GM21723 (cell line): ENCODE measurements around the gene THSD7B.
A peak's percentile ranks its signal among the peaks of the same experiment; 100 is the strongest.

Experiments used
- ATAC-seq: cut with Tn5 transposase; IDR thresholded peaks from one replicate; pipeline ENCODE4 v1.9.1; 2021; ENCODE audit warnings: mild to moderate bottlenecking, moderate library complexity; ENCODE audit not compliant: unreplicated experiment

Gene THSD7B

DNA sequence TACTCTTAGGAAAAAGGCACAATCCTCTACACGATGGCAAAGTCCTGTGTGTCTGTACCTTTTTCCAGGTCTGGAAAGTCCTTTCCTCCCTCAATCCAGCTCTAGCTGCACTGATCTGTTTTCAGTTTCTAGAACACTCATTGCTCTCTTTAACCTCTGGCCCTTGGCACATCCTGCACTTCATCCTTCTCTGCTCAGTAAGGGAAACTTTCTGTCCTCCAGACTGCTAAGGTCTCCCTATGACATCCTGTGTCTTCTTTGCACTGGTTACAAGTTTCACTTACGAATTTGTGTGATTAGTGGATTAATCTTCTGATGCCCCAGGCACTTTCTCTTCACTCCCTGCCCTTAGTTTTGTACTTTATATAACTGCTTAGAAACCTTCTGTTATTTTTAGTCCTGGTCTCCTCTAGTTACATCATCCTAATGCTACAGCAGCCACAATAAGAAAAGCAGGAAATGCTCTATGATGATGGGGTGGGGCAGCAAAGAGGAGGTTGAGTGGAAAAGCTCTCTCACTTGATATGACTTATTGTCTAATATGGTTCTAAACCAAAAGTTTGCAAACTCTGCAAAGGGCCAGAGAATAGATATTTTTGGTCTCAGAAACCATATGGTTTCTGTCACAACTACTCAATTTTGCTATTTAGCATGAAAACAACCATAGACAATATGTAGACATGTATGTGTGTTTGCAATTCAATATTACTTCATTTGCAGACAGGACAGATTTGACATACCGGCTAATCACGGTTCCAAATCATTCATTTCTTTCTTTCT, 568.2 kb downstream of the THSD7B start:
- no peak for ATAC-seq

DNA sequence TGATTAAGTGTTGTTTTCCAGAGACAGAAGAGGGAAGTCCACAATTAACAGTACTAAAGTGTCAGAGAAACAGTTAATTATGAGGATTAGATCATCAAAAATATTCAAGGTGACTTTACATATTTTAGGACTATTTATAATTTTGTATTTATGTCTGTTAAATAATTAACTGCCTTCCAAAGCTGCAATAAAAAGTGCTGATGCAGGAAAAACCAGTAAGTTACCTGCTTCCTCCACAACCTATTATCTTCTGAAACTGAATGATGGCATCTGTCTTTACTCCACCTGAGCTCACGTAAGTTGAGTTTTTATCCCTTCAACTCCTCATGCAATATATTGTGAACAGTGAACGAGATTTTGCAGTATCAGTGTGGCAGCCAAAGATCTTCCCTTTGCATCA, 570.7 kb downstream of the THSD7B start:
- no peak for ATAC-seq

DNA sequence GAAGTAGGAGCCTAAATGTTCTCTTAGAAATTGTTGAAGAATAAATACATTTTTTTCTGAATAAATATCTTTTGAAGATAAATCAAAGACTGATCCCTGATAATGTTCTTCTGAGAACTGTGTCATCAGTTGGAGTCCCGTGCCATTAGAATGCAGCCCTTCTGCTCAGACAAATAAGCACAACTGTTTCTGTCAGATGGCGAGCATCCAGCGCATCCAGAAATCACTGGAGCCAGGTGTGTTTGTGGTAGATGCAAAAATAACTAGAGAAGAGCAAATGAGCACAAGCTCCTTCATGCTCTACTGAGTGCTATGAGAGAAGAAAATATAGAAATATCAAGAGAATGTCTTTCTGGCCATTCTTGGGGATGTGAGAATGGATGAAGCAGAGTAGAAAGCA, 573.7 kb downstream of the THSD7B start:
- ATAC-seq, result no peak

DNA sequence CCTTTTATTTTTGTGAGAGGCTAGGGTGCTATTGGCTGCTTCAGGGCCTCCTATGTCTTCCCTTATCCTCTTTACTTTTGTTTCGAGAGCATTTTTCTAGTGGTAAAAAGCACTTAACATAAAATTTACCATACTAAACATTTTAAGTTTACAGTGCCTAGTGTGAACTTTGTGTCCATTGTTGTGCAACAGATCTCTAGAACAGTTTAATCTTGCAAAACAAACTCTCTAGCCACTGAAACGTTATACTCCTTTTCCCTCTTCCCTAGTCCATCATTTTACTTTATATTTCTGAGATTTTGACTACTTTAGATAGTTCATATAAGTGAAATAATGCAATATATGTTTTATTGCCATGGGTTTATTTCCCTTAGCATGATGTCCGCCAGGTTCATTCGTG, 580.6 kb downstream of the THSD7B start:
- no peak for ATAC-seq

DNA sequence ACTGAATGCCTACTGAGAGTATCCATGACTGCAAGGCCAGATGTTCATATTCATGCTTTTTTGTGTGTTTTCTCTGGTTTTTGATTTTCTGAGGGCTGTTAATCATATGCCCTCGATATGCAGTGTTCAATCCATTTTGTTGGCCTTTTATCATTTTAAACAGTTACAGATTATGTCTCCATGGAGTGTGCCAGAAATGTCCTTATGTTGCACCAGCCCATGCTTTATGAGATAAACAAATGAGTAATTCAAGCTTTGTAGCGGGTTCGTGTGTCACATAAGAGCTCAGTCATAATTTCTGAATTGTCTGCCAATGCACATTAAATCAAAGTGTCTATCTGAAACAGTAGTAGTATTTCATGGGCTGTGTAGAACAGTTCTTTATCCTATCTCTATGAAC, 583.0 kb downstream of the THSD7B start:
- ATAC-seq, result no peak

DNA sequence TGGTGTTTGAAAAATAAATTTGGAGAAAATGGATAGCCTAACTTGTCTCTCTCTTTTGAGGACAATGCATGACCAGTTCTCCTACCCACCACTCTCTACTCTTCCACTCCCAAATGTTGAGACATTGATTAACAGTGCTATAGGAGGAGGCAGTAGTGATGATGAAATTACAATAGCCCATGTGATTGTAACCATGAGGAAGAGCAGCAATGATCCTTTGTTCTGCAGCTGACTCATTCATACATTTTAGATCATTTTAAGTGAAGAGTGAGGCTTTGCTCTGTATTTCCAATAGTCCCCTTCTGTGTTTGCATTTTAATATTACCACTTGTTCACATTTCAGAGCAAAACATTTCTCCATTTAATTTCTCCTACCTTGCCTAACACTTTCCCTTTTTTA, 592.3 kb downstream of the THSD7B start:
- ATAC-seq, result no peak

DNA sequence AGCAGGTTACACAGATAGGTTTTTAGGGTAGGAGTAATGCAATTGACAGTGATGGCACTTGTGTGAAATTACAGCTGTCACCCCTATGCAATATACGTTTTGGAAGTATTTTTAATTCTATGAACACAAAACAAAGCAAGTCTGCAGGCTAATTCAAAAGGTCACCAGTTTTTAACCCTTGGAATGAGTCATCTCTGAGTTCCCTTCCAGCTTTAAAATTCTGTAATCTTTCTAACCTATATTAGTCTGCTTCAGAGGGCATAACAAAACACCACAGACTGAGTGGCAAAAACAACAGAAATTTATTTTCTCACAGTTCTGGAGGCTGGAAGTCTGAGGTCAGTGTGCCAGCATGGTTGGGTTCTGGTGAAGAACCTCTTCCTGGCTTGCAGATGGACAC, 602.0 kb downstream of the THSD7B start:
- no peak for ATAC-seq

DNA sequence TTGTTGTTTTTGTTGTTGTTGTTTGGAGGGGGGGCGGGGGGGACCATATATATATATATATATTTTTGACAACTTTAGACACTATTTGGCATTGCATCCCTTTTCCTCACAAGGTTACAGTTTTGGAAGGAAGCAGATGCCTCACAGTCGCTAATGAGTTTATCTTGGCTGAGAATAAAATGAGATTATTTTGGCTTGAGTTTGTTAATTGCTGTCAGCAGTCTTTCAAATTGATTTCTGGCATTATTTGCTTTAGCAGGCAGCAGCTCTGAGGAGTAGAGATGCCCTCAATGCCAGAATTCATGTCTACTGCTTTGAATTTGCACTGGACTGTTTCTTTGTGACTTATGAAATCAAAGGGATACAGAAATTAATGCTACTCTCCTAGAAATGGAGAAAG, 603.8 kb downstream of the THSD7B start:
- no peak for ATAC-seq

DNA sequence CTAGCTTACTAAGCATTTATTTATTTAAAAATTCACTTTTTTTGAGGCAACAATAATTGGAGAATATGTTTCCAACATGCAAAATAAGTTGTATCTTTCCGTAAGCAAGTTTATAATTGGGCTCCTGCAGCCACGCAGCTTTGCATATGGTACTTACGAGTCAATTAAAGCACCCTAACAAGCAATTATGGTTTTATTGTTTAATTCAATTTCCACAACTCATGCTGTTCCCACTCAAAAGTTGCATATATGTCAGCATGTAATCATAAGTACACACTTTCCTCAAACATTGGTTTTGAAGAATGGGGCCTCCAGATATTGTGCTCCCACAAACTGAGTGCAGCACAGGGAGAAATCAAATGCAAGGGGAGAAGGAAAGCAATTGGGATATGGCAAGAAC, 613.8 kb downstream of the THSD7B start:
- no peak for ATAC-seq

DNA sequence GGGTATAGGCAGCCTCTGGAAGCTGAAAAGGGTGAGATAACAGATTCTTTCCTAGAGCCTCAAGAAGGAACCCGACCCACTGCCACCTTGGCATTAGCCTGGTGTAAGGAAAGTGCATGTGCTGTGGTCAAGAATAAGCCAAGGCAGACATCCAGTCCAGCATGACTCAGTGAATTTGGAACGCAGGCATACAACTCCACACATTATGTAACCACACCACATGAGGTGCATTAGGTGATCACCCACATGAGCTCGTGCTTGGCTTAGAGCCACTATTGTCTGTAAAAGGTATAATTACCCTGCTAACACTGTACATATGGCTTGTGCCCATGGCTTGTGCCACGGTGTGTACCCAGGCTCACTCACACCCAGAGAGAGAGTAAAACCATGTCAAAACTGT, 615.3 kb downstream of the THSD7B start:
- no peak for ATAC-seq

DNA sequence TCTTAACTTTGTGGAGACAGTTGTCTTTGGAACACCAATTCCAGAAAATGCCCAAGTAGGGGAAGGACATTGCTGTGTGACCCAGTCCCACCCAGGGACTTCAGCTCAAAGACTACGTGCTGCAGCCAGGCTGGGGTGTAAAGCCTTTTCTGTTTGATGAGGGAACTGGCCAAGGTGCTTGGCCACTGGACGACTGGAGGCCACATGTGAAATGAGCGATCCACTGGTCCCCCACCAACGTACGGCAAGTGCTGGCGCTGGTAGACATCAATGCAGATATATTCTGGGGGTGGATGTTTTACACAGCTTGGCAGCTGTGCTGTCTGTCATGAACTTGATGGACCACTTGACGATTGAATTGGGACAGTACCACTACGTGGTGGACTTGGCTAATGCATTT, 616.4 kb downstream of the THSD7B start:
- no peak for ATAC-seq

DNA sequence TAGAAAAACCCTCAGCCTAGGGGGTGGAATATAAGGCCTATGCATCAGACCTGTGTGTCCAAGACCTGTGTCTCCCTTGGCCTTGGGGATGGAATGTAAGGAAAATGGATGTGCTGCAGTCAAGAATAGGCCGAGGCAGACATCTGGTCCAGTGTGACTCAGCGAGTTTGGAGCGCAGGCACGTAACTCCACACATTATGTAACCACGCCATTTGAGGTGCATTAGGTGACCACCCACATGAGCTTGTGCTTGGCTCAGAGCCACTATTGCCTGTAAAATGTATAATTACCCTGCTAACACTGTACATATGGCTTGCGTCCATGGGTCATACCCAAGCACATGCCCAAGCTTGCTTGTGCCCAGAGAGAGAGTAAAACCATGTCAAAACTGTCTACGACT, 618.0 kb downstream of the THSD7B start:
- ATAC-seq, result no peak

DNA sequence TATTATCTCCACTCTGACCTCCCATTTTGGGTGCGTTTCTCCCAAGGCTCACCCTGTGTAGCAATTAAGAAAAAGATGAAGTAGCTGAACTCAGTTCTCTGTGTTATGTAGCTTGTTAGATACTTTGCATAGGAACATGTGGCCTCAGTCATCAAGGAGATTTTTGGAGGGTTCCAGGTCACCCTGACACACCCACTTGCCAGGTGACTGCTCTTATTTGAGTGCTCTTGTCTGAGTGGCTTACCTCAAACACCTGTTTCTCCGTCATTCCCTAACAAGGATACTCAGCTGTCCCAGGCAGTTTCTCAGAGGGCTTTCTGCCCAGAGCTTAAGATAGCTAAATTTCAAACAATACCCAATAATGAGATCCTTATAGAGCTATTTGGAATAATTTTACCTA, 621.7 kb downstream of the THSD7B start:
- ATAC-seq, result no peak

DNA sequence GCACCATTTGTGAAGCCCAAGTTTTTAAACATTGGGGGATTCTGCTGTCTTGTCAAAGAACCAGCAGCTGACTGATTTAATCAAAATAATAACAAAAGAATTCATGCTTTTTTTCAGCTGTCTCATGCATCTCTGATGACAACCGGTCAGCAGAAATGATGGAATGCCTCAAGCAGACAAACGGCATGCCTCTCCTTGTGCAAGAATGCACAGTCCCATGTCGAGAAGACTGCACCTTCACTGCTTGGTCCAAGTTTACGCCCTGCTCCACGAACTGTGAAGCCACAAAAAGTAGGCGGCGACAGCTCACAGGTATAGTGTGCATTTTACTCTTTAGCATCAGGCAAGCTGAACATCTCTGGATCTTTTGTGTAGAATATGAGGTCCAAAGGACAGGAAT, 640.2 kb downstream of the THSD7B start:
- ATAC-seq, result no peak

DNA sequence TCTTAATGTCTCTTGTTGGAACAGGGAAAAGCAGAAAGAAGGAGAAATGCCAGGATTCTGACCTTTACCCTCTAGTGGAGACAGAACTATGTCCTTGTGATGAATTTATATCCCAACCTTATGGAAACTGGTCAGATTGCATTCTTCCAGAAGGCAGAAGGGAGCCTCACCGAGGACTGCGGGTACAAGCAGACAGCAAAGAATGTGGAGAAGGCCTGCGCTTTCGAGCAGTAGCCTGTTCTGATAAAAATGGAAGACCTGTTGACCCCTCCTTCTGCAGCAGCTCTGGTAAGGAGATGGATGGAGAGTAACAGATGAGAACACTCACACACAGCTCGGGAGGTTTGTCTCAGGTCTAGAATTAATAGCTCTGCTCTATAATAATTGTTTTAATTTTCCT, 646.2 kb downstream of the THSD7B start:
- no peak for ATAC-seq

DNA sequence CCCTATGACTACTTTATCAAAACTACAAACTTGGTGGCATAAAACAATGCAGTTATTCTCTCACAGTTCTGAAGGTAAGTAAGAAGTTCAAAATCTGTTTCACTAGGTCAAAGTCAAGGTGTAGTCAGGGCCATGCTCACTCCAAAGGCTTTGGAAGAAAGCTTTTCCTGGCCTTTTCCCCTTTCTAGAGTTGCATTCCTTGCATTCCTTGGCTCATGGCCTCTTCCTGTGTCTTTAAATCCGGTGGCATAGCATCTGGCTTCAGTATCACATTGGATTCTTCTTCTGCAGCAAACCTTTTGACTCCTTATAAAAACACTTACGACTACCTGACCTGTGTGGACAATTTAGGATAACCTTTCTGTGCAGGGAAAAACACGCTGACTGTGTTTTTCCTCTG, 655.4 kb downstream of the THSD7B start:
- ATAC-seq, result no peak

DNA sequence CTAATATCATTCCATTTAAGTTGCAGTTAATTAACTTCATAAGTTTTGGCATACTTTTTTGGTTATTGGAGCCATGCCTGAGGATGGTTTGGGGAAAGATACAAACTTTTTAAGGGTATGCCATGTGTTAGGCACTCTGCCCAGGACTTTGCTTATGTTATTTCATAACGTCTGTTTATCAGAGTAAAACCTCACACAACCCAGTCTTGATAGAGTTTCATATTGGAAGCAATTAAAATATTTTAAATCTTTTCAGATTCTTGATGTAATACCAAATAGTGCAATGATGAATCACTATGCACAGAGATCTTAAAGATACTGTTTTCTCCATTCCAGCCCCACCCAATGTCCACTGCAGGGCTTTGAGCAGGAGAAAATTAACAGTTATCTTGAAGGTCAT, 669.8 kb downstream of the THSD7B start:
- no peak for ATAC-seq

DNA sequence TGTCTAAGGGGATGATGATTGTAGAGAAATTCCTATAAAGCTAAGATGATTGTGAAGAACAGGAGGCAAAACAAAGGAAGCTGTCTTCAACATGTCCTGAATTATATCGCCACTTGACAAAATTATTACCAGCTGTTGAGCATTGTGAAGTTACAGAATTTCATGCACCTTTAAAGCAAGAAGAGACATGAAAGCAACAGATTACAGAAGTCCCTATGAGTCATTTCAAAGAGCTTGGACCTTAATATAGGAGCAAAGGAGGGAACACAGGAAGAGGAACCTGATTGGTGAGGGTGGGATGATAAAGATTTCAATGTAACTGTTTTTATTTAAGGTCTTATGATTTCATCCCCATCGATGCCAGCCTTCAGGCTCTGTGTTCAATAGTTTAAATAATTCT, 672.0 kb downstream of the THSD7B start:
- ATAC-seq, result no peak

DNA sequence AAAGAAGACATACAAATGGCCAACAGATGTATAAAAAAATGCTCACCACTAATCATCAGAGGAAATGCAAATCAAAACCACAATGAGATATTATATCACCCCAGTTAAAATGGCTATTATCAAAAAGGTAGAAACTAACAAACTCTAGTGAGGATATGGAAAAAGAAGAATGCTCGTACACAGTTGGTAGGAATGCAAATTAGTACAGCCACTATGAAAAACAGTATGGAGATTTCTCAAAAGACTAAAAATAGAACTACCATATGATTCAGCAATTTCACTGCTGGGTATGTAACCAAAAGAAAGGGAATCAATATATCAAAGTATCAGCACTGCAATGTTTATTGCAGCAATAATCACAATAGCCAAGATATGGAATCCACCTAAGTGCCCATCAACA, 679.6 kb downstream of the THSD7B start:
- no peak for ATAC-seq

DNA sequence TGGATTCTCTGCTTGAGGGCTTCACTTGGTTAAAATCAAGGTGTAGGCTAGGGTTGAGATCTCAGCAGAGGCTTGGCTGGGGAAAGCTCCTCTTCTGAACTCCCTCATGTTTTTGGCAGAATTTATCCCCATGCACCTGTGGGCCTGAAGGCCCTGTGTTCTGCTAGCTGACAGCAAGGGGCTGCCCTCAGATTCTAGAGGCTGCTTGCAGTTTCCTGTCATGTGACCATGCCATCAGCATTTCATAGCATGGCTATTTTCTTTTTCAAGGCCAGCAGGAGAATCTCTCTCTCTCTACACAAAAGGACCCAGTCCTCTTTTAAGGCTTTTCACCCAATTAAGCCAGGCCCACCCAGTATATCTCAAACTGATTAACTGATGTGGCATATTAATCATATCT, 684.1 kb downstream of the THSD7B start:
- no peak for ATAC-seq

DNA sequence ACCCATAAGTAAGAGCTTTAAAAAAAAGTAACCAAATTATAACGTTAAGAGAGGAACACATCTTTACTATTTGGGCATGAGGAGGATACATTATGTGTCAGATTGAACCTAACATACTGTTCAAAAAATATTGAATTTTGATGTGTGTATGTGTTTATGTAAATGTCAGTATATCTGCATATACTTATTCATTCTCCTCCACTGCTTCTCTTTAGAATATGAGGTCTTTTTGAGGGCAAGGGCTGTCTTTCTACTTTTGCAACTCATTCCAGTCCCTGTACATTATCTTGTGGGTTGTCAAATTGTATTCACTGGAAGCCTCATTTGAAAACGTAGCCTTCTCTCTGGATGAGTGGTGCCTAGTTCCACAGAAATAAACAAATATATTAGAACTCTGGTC, 689.5 kb downstream of the THSD7B start:
- no peak for ATAC-seq

DNA sequence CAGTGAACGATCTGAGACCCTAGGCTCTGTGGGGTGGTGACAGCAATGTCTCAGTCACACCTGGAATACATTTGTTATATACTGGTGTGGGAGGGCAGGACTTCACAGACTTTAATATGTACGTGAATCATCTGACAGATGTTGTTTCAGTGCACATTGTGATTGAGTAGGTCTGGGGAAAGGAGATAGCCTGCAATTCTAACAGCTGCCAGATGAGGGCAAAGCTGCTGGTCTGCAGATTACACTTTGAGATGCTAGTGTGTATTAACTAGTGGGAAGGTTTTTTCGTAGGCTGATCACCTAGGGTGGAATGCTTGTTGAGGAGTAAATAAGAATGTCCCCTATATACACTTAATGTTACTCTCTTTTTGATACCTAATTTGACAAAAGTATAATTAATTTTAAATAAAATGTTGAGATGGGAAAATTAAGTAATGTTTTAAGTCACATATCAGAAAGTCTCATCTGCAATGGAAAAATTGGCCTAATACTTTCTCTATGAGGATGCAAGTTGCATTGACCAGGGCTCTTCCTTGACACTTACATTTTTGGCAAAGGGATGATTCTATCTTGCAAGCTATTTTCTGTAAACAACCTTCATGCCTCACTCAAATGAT, 702.0 kb downstream of the THSD7B start:
- peak; percentile 91 for ATAC-seq

DNA sequence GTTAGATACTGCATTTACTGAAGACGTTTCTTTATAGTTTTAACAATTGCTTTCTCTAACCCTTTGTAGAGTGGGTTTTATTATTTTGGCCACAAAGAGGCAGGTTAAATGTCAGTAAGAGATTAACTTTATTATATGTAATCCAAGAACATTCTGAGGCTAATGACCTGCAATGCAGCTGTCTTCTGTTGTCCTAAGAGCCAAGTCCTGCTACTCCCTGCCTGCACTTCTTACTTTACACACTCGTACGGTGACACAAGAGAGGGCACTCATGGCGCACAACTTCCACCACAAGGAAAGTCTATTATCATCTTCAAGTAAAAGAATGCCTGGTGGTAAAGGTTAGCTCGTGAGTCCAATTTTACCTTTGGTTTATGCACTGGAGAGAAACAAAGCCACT, 727.9 kb downstream of the THSD7B start:
- no peak for ATAC-seq
